OCI-LY1 (cell line): ENCODE results near the gene ADGB.
"Not testable (repeated sequence)": the region's sequence is repeated elsewhere in the genome, so short reads cannot be mapped to it uniquely, and the experiment has no call there.

Source experiments
- H2AFZ ChIP-seq: fragments of 200-600 bp; sonication (generic), shearing (Covaris generic); 2 replicates; pipeline ENCODE4 v1.6.0; 2014; ENCODE audit warnings: antibody characterized with exemption, mild to moderate bottlenecking, low read length
- H3F3A ChIP-seq: fragments of 200-600 bp; sonication (generic), shearing (Covaris generic); 2 replicates; pipeline ENCODE4 v1.6.0; 2014; ENCODE audit warnings: mild to moderate bottlenecking, antibody characterized with exemption, low read length, moderate library complexity; ENCODE audit not compliant: insufficient read depth
- H3K27ac ChIP-seq: fragments of 200-600 bp; sonication (generic); 2 replicates; pipeline ENCODE4 v1.5.1; 2014; ENCODE audit warnings: low read length, mixed run types, mild to moderate bottlenecking, low read depth; ENCODE audit not compliant: poor library complexity, severe bottlenecking
- H3K27me3 ChIP-seq: fragments of 200-600 bp; sonication (generic); 2 replicates; pipeline ENCODE4 v1.6.0; 2014; ENCODE audit warnings: antibody characterized with exemption, mild to moderate bottlenecking, low read length, moderate library complexity; ENCODE audit not compliant: insufficient read depth
- H3K36me3 ChIP-seq: fragments of 200-600 bp; sonication (generic); 2 replicates; pipeline ENCODE4 v1.6.1; 2014; ENCODE audit warnings: mild to moderate bottlenecking, antibody characterized with exemption, low read length, moderate library complexity, mixed read lengths; ENCODE audit not compliant: insufficient read depth
- H3K4me1 ChIP-seq: fragments of 200-600 bp; sonication (generic); 2 replicates; pipeline ENCODE4 v1.5.1; 2014; ENCODE audit warnings: mild to moderate bottlenecking, low read length, moderate library complexity; ENCODE audit not compliant: insufficient read depth, severe bottlenecking
- H3K4me2 ChIP-seq: fragments of 200-600 bp; sonication (generic), shearing (Covaris generic); 2 replicates; pipeline ENCODE4 v1.6.1; 2014; ENCODE audit warnings: low read length
- H3K4me3 ChIP-seq: fragments of 200-600 bp; sonication (generic); 2 replicates; pipeline ENCODE4 v1.5.1; 2014; ENCODE audit warnings: low read length, low read depth, mild to moderate bottlenecking, mixed read lengths; ENCODE audit not compliant: poor library complexity, severe bottlenecking
- H3K79me2 ChIP-seq: fragments of 200-600 bp; shearing (Covaris generic); 2 replicates; pipeline ENCODE4 v1.6.1; 2016; ENCODE audit warnings: mixed run types, low read length, mixed read lengths; ENCODE audit not compliant: insufficient read depth
- H3K9ac ChIP-seq: fragments of 200-600 bp; sonication (generic), shearing (Covaris generic); 2 replicates; pipeline ENCODE4 v1.6.1; 2014; ENCODE audit warnings: mild to moderate bottlenecking, low read length, mixed read lengths
- H3K9me2 ChIP-seq: fragments of 200-600 bp; sonication (generic), shearing (Covaris generic); 2 replicates; pipeline ENCODE4 v1.6.1; 2014; ENCODE audit warnings: low read depth, mild to moderate bottlenecking, low read length, mixed read lengths
- H3K9me3 ChIP-seq: fragments of 200-600 bp; shearing (Covaris generic); 2 replicates; pipeline ENCODE4 v1.6.1; 2014; ENCODE audit warnings: low read length, mixed read lengths
- H4K20me1 ChIP-seq: fragments of 200-600 bp; sonication (generic), shearing (Covaris generic); 2 replicates; pipeline ENCODE4 v1.6.0; 2016; ENCODE audit warnings: mild to moderate bottlenecking, low read length; ENCODE audit not compliant: insufficient read depth
- EZH2 ChIP-seq: fragments of 200-600 bp; sonication (generic), shearing (Covaris generic); IDR thresholded peaks from 2 replicates; pipeline ENCODE4 v1.8.0; 2017; ENCODE audit warnings: borderline replicate concordance, mixed run types, mild to moderate bottlenecking, antibody characterized with exemption, low read length, moderate library complexity, mixed read lengths
- TF ChIP-seq, protein P1 (sequence below): fragments of 200-600 bp; sonication (generic), shearing (Covaris generic); IDR thresholded peaks from 2 replicates; pipeline ENCODE4 v1.5.1; 2017; ENCODE audit warnings: mild to moderate bottlenecking, antibody characterized with exemption, low read length, moderate library complexity, mixed read lengths

ADGB gene

DNA sequence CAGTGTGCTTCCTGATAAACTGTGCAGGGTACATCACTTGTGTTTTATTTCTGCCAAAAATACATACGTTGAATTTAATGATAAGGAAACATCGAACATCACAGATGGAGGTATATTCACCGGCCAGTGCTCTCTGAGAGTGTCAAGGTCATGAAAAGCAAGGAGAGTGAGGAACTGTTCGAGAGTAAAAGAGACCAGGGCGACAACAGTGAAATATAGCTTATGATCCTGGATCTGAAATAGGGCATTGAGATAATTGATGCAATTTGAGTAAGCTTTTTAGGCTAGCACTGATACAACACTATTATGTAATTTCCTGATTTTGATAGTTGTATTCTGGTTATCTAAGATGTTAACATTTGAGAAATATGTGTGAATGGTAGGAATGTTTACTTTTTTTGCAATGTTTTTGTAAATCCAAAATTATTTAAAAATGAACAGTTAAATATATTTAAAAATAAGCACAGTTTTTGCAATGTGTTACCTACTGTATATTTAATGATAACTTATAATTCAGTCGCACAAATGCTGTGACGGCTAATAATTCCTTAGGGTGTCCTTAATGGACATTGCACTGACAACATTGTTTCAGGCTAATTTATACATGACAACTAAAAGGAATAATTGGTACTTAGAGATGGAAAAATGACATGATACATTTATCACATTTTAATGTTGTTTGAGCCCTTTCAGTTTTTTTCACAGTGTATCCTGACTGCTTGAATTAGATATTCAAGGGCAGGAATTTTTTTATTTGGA is 45.2 kb upstream of the ADGB start:
- Histone ChIP-seq H3K9me2 (no peaks in the 10 kb centered on the region), H3K79me2 (no peaks in the 10 kb centered on the region), H3K36me3 (no peaks in the 10 kb centered on the region), H3K4me2 (no peak overlapping the region), H2AFZ (no peak overlapping the region), H3K9me3 (no peaks in the 10 kb centered on the region), H3K27me3 (no peaks in the 10 kb centered on the region), H3K9ac (no peak overlapping the region), H4K20me1 (no peaks in the 10 kb centered on the region), H3K4me1 (no peaks in the 10 kb centered on the region), H3K27ac (no peak overlapping the region), H3F3A (no peaks in the 10 kb centered on the region), H3K4me3 (no peak overlapping the region)
- TF ChIP-seq, protein P1, sequence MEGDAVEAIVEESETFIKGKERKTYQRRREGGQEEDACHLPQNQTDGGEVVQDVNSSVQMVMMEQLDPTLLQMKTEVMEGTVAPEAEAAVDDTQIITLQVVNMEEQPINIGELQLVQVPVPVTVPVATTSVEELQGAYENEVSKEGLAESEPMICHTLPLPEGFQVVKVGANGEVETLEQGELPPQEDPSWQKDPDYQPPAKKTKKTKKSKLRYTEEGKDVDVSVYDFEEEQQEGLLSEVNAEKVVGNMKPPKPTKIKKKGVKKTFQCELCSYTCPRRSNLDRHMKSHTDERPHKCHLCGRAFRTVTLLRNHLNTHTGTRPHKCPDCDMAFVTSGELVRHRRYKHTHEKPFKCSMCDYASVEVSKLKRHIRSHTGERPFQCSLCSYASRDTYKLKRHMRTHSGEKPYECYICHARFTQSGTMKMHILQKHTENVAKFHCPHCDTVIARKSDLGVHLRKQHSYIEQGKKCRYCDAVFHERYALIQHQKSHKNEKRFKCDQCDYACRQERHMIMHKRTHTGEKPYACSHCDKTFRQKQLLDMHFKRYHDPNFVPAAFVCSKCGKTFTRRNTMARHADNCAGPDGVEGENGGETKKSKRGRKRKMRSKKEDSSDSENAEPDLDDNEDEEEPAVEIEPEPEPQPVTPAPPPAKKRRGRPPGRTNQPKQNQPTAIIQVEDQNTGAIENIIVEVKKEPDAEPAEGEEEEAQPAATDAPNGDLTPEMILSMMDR, result no peak
- no peak for TF ChIP-seq EZH2

DNA sequence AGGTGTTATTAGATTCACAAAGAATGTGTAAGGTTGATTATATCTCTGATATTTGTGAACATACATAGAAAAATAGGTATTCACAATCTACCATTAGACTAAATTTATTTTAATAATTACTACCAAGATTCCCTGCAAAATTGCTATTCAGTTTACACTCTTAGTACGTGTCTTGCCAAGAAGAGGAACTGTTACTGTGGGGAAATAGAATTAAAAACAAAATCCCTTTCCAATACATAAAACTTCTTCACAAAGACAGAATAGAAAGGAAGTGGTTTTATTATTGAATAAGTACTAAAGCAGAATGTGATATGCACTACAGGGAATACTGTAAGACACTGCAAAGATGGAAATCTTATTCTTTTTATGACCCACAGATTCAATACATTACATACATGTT is 38.2 kb upstream of the ADGB start:
- Histone ChIP-seq H3K9ac (no peak overlapping the region), H3F3A (no peaks in the 10 kb centered on the region), H3K9me3 (no peaks in the 10 kb centered on the region), H4K20me1 (no peaks in the 10 kb centered on the region), H3K27me3 (no peaks in the 10 kb centered on the region), H3K27ac (no peak overlapping the region), H3K36me3 (no peaks in the 10 kb centered on the region), H3K4me2 (no peak overlapping the region), H3K4me1 (no peaks in the 10 kb centered on the region), H3K79me2 (no peaks in the 10 kb centered on the region), H3K9me2 (no peaks in the 10 kb centered on the region), H2AFZ (no peak overlapping the region), H3K4me3 (no peak overlapping the region)
- no peak for TF ChIP-seq EZH2
- TF ChIP-seq, protein P1, result no peak

GRCh38 chr6:146566661-146567060 is 32.1 kb upstream of the ADGB start:
- H3K36me3 ChIP-seq, H3K27me3 ChIP-seq, H3K9ac ChIP-seq, H3K4me3 ChIP-seq, H2AFZ ChIP-seq, H3K4me1 ChIP-seq, H3K9me2 ChIP-seq, H3K79me2 ChIP-seq, H4K20me1 ChIP-seq, H3K9me3 ChIP-seq, H3K27ac ChIP-seq, H3K4me2 ChIP-seq, H3F3A ChIP-seq: not testable (repeated sequence)

- not testable (repeated sequence) for H3K4me3 ChIP-seq, H3K27me3 ChIP-seq, H3F3A ChIP-seq, H3K36me3 ChIP-seq, H3K4me1 ChIP-seq, H3K79me2 ChIP-seq, H4K20me1 ChIP-seq, H3K9ac ChIP-seq, H3K9me2 ChIP-seq, H3K4me2 ChIP-seq, H3K9me3 ChIP-seq, H2AFZ ChIP-seq, H3K27ac ChIP-seq
These were observed 30.2 kb upstream of the ADGB start for GRCh38 chr6:146568619-146569018.
